Stimulated activated CD8-positive, alpha-beta memory T cell treated with anti-CD3 and anti-CD28 coated beads, Interleukin-15, amount 100 ng/mL, for 24 hours (primary cell): Measurements from ENCODE around the gene PCSK6.
"Not testable (repeated sequence)": the region's sequence is repeated elsewhere in the genome, so short reads cannot be mapped to it uniquely, and the experiment has no call there.

Source experiments
- DNase-seq: peaks from one replicate; pipeline ENCODE4 v3.0.0-alpha.2; 2020; ENCODE audit warnings: low read depth

The PCSK6 gene

DNA sequence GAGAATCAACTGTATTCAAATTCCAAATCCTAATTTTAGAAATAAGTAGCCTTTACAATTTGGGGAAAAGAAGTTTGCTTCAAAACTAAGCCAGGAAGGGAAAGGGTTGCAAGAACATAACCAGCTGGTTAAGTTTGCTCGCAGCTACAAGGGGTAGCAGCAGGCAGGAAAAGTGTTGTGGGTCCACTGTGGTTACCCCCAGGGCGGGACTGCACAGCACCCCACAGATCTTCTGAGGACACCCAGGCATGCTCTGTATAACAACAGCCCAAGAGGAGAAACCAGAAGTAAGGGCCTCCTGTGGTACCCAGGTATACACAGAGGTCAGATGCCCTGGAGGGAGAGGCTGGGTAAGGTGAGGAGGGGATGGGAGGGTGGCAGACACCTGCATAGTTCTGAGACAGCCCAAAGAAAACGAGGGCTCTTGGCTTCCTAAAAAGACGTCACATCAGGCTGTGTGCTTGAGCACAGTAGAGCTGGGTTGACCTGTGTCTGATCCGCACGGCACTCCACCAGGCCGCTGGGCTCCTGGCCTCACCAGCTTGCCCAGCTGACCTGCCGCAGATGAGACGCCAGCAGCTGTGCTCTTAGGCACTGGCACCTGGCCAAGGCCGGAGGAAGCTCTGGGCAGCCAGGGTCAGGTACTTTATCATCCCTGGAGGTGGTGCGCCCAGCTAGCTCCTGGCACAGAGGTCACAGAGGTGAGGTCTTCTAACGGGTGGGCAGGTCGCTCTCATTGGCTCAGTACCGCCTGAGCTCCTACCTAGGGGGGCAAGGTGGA lies 112.7 kb downstream of the PCSK6 start:
- DNase-seq: no peak

DNA sequence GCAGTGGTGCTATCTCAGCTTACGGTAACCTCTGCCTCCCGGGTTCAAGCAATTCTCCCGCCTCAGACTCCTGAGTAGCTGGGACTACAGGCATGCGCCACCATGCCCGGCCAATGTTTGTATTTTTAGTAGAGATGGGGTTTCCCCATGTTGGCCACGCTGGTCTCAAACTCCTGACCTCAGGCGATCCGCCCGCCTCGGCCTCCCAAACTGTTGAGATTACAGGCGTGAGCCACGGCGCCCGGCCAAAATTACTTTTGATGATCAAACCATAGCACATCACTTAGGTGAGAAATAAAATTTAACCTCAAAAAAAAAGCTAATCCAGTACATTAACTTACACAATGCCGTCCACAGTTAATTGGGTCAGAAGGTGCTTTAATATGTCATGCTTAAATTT lies 114.5 kb downstream of the PCSK6 start:
- not testable (repeated sequence) for DNase-seq

DNA sequence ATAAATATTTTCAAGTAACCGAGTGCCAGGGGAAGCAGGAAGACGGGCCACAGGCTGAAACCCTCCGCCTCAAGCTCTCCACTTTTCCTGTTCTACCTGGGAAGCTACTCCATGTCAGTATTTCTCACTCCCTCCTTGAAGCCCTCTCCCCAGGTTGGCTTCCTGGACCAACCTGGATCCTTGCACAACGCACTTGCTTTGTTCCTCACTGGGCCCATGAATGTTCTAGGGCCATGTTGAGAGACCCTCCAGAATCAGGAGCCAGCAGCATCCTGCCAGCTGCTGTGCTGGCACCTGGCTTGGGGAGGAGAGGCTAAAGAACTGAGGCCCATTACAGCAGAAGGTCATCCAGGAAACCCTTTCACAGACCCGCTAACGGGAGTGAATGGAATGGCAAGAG lies 115.2 kb downstream of the PCSK6 start:
- no peak for DNase-seq

DNA sequence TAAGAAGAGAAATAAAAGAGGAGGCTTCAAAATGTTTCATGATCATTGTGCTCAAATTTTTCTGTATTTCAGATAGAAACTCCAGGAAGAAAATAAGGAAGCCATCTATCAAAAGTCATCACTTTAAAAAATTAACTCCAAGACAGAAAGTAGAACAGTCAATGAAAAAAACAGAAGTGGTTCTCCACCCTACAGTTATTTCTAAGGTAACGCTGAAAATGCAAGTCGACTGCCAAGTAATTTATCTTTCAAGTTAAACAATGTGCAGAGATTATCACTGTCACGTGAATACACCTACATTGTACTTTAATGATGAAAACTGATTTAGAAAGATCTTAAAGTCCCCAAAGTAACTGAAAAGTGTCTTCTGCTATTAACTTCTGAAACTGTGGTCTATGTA lies 115.9 kb downstream of the PCSK6 start:
- DNase-seq: no peak

DNA sequence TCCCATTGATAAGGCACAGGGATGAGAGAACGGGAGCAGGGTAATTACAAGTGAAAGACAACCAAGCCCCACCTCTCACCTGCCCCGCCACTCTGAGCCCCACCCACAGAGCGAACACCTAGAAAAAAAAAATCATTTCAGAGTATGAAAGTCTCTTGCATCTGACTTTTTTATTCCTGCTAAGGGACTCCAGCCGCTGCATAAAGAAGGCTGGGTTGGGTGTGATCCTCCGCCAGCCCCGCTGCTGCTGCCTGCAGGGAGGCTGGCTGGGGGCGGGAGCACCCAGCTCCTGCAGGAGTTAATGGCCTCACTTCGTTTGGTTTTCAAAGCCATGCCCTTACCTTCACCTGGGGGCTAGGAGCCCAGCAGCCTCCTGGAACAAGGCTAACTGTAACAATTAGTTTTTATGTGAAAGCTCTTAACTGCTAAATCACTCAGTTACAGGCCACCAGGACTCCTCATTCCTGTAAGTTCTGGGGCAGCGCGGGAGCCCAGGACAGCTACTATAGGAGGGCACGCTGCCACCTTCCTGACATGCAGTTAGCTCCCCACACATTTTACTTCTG lies 116.5 kb downstream of the PCSK6 start:
- no peak for DNase-seq

DNA sequence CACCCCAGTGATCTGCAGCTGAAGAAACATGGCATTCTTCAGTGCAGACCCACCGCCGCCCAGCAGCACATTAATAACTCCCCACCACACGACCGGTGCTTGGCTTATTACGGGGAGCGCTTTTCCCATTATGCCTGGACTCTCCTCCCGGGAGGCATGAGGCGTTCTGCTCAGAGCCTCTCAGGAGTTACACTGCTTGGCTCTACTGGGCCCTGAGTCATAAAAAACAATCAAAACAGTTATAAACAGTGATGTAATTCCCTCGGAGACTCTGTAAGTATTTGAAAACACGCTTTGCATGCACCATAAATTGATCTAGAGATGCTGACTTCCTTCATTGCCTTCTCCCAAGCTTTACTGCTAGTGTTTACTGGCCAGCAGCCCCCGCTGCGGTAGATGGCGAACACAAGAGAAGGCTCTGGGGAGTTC lies 117.3 kb downstream of the PCSK6 start:
- no peak for DNase-seq

DNA sequence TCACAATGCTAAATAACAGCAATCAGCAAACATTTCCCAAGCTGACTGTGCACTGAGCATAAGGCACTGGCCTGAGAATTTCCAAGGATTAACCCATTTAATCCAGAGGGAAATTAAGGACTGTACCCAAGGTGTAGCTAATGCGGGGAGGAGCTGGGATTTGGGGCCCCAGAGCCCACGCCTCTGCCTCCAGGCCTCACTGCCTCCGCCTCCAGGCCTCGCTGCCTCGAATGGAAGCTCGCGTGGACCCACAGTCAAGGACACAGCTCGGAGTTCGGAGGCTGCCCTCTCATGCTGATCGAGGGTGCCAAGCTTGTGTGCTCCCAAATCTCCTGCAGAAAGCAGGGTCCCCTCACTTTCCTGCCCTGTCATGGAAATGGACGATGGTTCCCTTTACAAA lies 118.0 kb downstream of the PCSK6 start:
- DNase-seq: no peak

DNA sequence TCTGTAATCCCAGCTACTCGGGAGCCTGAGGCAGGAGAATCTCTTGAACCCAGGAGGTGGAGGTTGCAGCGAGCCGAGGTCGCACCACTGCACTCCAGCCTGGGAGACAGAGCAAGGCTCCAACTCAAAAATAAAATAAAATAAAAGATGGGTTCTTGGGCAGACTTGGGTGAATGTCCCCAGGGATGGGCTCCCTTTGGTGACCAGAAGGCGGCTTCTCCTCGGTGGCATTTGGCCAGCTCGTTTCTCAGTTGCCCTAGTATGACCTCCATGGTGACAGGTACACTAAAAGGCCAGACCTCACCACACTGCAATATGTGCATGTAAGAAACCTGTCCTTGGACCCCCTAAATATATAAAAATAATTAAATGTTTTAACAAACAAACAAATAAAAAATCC lies 118.4 kb downstream of the PCSK6 start:
- no peak for DNase-seq

DNA sequence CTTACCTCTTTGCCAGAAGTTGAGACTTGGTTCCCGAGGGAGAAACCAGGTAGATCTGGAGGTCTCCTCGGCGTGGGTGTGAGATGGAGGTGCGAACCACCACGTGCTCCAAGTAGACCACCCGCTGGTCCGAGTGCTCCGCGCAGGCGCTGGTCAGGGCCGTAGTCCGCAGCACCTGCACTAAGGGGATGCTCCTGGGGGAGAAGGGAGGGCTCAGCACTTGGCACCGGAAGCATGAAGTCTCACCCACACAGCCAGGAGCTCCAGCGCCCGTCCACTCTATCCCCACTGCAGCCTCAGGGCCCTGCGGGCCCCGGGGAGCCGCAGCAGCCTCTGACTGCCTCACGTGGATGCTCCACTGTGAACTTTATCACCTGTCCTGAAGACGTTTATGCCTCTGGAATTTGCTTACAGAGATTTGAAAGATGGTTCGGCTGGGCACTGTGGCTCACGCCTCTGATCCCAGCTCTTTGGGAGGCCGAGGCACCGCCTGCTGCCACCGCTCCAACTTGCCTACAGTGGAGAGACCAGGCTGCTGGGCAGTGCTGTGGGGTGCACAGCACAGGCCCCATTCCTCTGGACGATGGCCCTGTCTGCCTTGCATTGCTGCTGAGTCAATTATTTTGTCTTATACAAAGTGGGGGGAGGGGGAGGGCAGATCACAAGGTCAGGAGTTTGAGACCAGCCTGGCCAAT lies 119.0 kb downstream of the PCSK6 start:
- DNase-seq: no peak

DNA sequence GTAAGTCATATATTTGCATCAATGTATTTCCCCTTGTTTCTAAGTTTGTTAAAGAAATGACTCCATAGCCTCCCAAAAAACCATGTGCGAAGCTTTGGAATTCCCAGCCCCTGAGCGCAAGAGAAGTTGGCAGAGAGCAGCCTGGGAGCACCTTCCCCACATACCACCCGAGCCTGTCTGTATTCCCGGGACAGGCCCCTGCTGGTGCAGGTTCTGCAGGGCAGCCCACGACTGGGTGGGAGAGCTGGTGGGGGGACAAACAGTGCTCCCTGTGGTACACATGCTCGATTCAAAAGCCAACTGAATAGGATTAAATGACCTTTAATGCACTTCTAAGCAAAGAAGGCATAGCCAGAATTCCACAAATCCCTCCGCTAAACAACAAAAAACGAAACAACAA lies 119.8 kb downstream of the PCSK6 start:
- no peak for DNase-seq

DNA sequence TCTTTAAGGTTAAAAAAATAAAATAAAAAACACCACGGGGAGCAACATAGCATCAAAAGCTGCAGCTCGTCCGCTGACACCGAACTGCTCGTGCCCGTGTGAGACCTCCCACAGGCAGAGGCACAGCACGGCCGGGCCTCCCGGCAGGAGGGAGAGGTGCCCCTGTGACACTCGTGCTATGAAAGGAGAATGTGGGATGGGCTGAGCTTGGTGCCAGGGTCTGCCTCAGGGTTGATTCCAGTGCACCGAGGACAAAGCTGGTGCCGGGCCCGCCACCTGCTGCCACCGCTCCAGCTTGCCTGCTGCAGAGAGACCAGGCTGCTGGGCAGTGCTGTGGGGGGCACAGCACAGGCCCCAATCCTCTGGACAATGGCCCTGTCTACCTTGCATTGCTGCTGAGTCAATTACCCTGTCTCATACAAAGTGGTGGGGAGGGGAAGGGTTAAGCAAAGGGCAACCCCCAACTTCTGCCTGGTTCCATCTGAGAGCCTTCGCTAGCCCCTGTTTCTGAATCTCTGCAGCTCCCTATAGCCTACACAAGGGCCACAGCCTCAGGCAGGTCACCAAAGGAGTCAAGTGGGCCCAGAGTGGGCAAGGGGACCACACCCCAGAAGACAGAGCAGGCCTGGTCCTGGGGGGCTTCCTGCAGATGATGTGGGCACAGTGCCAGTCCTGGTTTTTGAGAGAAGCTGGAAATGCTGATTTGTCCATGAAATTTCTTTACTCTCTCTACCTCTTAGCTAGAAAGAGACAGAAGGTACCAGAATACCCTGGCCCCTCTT lies 120.5 kb downstream of the PCSK6 start:
- no peak for DNase-seq

DNA sequence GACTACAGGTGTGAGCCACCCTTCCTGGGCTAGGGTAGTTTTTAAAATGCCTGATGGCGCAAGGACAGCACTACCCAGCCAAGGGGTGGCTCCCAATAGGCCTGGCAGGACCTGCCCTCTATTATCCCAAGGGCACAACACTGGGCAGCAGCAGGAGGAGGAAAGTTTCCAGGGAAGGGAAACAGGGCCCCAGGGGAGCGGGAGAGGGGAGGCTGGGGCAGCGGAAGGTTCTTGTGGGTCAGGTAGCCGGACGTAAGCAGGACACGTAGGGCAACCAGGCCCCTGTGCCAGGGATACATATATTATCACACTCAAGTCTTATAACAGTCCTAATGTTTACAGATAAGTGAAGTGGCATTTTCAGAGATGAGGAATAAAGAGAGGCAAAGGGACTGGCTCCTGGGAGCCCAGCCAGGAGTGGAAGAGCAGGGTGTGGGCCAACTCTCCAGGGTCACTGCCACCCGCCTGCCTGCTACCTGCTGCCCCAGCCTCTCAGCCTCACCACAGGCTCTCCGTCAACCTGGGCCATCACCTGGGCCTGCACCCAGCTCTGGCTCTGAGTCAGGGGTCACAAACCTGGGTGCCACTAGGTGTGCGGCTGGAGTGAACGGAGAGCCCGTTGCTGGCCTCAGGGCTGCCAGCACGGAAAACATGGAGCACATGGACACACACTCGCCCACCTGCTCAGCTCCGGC lies 121.3 kb downstream of the PCSK6 start:
- DNase-seq: no peak

DNA sequence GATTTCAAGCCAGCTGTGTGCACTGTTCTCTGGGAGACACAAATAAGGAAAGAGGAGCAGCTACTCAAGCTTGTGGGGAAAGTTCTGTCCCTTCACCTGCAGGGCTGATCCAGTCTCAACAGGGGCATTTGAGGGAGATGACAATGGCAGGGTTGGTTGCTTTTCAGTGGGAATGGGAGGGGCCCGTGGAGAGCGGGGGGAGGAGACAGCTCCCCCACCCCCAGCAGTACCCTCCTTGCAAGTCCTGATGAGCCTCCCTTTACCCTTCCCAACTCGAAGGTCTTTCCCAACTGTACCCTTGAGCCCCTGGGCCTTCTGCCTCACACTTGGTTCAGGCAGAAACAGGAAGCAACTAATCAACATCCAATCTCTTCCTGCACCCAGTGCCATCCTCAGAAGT lies 122.7 kb downstream of the PCSK6 start:
- DNase-seq: no peak

DNA sequence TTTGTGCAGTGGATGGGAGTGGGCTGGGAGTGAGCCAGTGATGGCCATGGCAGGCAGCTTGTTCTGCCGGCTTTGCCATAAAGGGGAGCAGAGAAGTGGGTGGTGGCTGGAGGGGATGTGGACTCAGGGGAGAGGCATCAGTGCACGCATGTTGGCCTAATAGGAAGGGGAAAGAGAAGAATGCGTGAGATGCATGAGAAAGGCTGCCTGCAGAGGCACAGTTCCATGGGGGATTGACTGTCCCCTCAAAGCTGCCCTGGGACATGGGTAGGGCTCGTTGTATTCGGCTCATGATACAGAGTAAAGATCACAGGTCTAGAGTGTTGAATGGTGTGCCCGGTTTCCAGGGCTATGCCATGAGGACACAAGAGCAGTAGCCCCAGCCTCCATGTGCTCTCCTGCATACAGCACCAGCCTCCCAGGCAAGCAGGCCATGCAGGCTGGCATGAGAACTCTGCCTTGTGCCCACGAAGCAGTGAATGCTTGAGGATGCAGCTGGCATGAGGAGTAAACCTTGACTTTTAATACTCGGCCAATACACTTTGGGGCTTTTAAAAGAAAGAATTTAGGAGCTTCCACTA lies 126.4 kb downstream of the PCSK6 start:
- no peak for DNase-seq

DNA sequence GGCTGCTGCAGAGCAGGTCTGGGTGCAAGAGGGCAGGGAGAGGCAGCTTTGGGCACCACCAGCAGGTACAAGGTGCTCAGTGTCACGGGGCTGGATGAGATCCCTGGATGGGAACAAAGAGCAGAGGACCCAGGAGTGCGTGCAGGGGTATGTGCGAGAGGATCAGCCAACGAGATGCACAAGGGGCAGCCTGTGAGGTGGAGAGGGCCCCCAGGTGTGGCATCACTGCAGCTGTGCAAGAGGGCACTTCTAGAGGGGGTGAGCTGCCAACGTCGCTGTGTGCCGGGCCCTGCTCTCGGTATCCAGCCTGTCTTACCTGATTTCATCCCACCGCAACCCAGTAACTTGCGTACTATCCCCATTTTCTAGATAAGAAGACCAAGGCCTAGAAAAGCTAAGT lies 127.1 kb downstream of the PCSK6 start:
- DNase-seq: no peak

DNA sequence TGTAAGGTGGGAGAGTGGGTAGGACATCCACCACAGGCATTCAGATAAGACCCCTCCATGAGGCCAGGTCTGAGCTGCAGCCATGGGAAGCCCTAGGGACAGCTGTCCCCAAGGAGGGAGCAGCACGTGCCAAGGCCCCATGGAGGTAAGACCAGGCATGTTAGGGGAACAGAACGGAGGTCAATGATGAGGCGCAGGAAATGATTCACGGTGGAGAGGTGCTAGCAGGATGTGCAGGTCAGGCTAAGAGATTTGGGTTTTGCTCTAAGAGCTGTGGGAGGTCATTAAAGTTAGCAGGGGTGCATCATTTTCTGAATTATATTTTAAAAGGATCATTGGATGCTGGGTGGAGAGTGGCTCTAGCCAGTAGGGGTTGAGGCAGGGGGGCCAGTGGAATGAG lies 128.1 kb downstream of the PCSK6 start:
- DNase-seq: no peak

DNA sequence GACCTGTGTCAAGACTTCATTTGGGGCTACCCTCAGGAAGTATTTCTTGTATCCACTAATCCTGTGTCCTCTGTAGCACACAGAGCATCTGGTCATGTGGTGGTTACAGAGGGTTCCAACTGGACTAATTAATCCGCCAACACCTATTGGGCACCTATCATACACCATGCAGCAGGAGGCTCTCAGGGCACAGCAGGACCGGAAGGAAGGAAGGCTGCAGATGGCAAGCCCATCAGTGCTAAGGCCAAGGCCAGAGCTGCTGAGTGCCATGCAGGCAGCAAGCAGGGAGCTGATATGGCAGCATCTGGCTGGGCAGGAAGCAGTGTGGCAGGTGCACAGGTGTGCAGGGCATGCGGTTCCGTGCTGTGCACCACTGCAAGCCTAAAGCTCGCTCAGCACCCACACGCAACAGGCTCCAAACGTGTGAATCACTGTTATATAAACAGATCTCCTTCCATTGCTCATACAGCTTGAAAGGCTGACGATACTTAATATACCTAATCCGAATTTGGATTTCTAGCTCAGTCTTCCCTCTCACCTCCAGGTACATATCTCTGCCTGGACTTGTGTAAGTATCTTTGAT lies 130.1 kb downstream of the PCSK6 start:
- no peak for DNase-seq

DNA sequence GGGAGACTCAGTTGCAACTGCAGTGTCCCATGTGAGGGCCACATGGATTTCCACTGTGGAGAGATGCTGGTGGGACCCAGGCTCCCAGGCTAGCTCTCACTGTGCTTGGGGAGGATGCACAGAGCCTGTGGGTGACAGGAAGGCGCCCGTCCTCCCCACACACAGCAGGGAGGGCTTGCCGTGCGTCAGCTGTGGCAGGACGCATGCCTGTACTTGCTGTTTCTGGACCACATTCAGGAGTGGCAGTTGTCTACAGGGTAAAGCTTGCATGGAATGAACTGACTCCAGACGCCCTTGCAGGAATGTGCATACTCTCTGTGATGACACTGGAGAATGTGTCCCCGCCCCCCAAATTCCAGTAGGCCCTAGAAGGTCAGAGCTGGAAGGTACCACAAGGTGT lies 130.6 kb downstream of the PCSK6 start:
- no peak for DNase-seq

DNA sequence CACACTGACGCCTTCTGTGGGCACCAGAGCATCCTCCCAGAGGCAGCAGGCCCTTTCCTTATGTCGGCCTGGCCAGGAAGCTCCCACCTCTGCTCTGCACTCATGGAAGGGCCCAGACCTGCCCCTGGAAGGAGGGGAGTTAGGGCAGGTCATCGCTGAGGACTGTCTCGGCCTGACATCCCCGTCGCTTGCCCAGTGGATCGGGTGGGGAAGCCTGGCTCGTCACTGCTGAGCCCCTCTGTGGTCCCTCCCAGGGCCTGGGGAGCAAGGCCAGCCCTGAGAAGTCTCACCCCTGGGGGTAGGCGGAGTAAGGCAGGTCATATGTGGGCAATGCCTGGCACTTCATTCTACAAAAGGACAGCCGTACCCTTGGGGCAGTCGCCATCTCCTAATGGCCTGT lies 131.6 kb downstream of the PCSK6 start:
- DNase-seq: no peak

DNA sequence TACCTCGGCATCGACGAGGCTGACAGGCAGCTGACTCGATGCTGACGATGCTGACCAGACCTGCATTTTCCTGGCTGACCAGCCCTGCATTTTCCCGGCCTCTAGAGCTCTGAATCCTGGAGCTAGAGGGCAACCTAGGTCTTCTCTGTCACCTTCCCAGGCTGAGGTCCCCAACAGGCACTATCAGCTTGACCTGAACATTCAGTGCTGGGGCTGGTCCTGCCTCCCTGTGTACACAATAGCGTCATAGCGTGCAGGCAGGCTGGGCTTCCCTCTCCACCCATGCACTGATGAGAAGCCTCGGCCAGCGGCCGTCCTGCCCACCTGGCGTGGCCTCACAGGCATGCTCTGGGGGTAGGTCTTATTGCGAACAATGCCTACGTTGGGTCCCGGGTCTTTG lies 132.2 kb downstream of the PCSK6 start:
- DNase-seq: no peak

DNA sequence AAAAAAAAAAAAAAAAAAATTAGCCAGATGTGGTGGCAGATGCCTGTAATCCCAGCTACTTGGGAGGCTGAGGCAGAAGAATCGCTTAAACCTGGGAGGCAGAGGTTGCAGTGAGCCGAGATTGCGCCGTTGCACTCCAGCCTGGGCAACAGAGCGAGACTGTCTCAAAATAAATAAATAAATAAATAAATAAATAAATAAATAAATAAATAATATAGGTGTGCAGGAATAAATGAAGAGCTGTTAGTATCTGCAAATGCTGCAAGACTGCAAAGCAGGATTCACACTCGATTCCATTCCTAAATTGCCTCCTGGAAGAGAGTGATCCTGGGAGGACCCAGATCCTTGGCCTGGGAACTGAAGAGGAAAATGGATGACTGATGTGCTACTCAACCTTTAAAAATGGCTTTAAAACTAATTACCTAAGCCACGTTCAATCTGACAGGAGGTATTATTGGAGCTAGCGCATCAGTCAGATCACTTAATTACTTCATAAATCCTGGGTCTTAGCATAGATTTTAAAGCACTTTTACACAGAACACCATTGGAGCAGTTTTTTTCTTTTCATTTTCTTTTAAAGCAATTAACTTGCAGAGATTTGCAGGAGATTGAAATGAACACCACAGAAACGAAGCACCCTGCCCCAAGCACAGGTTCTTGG lies 132.9 kb downstream of the PCSK6 start:
- not testable (repeated sequence) for DNase-seq
